Ishikawa (cell line): ENCODE data around the gene SPESP1.

ENCODE experiments used
- CEBPB ChIP-seq: IDR thresholded peaks from 2 replicates; pipeline ENCODE4 v1.6.1; 2012
- CREB1 ChIP-seq: IDR thresholded peaks from 2 replicates; pipeline ENCODE4 v1.6.1; 2012; ENCODE audit warnings: low read depth
- EGR1 ChIP-seq: IDR thresholded peaks from 2 replicates; pipeline ENCODE4 v1.6.1; 2012
- EP300 ChIP-seq: IDR thresholded peaks from 2 replicates; pipeline ENCODE4 v1.6.1; 2012; ENCODE audit warnings: borderline replicate concordance
- FOXM1 ChIP-seq: IDR thresholded peaks from 2 replicates; pipeline ENCODE4 v1.6.1; 2012; ENCODE audit warnings: low read depth, borderline replicate concordance
- MAX ChIP-seq: IDR thresholded peaks from 2 replicates; pipeline ENCODE4 v1.6.1; 2012
- NFIC ChIP-seq: IDR thresholded peaks from 2 replicates; pipeline ENCODE4 v1.6.1; 2012
- RAD21 ChIP-seq: IDR thresholded peaks from 2 replicates; pipeline ENCODE4 v1.6.1; 2012; ENCODE audit warnings: low read depth
- REST ChIP-seq: IDR thresholded peaks from 2 replicates; pipeline ENCODE4 v1.6.1; 2012; ENCODE audit warnings: low read depth, mild to moderate bottlenecking
- TAF1 ChIP-seq: IDR thresholded peaks from 2 replicates; pipeline ENCODE4 v1.6.1; 2012; ENCODE audit warnings: low read depth, mild to moderate bottlenecking
- TCF12 ChIP-seq: IDR thresholded peaks from 2 replicates; pipeline ENCODE4 v1.6.1; 2012; ENCODE audit warnings: low read depth
- TEAD4 ChIP-seq: IDR thresholded peaks from 2 replicates; pipeline ENCODE4 v1.6.1; 2012
- USF1 ChIP-seq: IDR thresholded peaks from 2 replicates; pipeline ENCODE4 v1.6.1; 2012
- YY1 ChIP-seq: IDR thresholded peaks from 2 replicates; pipeline ENCODE4 v1.6.1; 2012; ENCODE audit warnings: low read depth
- ZBTB7A ChIP-seq: IDR thresholded peaks from 2 replicates; pipeline ENCODE4 v1.6.1; 2012; ENCODE audit warnings: low read depth

SPESP1 gene

DNA sequence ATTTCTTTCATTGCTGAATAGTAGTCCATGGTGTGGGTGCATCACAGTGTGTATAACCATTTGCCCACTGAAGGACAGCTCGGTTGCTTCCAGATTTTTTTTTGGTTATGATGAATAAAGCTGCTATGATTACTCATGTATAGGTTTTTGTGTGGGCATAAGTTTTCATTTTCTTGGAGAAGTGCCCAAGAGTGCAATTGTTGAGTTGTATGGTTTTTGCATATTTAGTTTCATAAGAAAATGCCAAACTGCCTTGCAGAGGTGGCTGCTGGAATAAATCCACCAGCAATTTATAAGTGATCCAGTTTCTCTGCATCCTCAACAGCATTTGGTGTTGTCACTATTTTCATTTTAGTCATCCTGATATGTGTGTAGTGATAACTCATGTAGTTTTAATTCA, 8.4 kb upstream of the SPESP1 start:
- TF ChIP-seq EGR1 (no peak), FOXM1 (no peak), REST (no peak), CEBPB (no peak), TAF1 (no peak), TEAD4 (no peak), EP300 (no peak), TCF12 (no peak), YY1 (no peak)

DNA sequence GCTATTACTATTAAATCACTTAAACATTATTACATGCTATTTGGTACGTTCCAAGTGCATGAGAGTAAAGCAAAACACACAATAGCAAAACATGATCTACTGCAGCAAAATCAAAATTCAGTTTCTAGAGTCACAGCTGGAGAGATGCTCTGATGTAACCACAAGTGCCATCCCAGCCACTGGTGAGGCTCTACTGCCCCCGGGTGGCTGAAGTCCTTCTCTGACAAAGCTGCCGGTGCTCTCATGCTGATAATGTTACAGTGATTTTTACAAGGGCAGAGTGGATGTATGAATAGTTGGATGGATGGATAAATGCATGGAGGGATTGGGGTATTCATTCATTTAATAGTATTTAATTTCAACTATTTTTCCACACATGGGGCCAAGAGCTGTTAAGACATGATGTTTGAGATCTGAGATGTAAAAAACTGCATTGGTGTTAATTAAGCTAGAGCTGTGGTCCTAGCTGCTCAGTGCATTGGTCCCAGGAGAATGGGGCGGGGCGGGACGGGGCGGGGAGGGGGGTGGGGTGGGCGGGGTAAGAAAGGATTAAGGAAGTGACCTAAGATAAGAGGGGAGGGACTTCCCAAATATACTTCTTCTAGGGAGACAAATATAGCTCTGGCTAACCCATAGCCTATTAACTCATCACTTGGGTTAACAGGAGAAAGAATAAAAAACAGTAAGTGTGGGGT, 5.3 kb upstream of the SPESP1 start:
- TF ChIP-seq ZBTB7A: no peak
- TF ChIP-seq MAX: no peak
- TF ChIP-seq CREB1: no peak
- no peak for TF ChIP-seq YY1
- TF ChIP-seq TCF12: no peak
- no peak for TF ChIP-seq EGR1
- no peak for TF ChIP-seq TAF1
- peak; percentile 75 for TF ChIP-seq CEBPB
- TF ChIP-seq TEAD4: no peak
- TF ChIP-seq REST: no peak
- no peak for TF ChIP-seq EP300
- TF ChIP-seq USF1: no peak
- no peak for TF ChIP-seq FOXM1
- TF ChIP-seq RAD21: peak; percentile 99
- TF ChIP-seq NFIC: no peak

DNA sequence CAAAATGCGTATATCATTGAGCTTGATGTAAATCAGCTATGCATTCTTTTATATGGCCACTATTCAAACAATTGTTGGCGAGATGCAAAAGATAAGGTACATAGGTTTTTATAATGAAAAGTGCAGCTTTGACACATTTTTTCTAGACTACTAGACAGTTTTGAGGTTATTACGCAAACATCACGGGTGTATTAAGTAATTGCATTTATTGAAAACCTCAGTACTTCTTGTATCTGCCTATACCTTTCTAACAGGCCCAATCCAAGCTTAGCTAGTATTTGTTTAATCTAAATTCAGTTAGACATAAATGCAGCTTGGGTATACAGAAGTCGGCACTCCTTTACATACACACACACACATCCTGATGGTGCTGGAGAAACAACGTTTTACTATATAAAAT, 2.7 kb downstream of the SPESP1 start:
- TF ChIP-seq EGR1 (no peak), FOXM1 (no peak), USF1 (no peak), CREB1 (no peak), TAF1 (no peak), RAD21 (no peak), EP300 (no peak), TEAD4 (no peak), CEBPB (no peak), TCF12 (no peak), YY1 (no peak), ZBTB7A (no peak), REST (no peak), MAX (no peak), NFIC (no peak)

DNA sequence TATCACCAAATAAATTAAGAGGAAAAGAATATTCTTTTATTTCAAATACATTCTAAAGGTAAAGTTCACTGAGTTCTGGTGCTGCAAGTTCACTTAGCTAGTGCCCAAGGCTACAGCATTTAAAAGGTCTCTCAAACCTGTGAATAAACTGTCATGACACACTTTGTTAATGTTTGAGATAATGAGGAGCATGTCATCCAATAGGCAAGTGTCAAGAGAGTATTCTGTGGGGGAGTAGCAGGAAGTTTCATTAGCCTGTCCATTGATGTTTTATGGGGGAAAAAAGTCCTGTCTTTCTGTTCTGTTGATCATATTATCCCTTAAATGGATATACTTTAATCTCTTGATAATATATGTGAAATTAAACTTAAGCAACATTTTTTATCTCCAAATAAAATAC, 4.0 kb downstream of the SPESP1 start:
- no peak for TF ChIP-seq MAX
- no peak for TF ChIP-seq TEAD4
- TF ChIP-seq USF1: no peak
- TF ChIP-seq CREB1: no peak
- no peak for TF ChIP-seq RAD21
- TF ChIP-seq CEBPB: no peak
- TF ChIP-seq NFIC: no peak
- no peak for TF ChIP-seq ZBTB7A
- TF ChIP-seq EGR1: no peak
- no peak for TF ChIP-seq TCF12
